Measurements from ENCODE around the gene ATP11C. TPM values are rescaled to one million over a fixed set of nuclear protein-coding genes. Genes with fewer than 3 reads are reported as not detected.

Gene ATP11C
- total and polyA plus RNA-seq, 2 experiments from 2014 or later: 44.0 to 90.7 TPM

- TF ChIP-seq ZNF462 (CRISPR knock-in tag; IDR thresholded peaks at IDR 0.05) (no peak), POLR2AphosphoS5 (IDR thresholded peaks at IDR 0.05; ENCODE audit: low read depth) (no peak), EZH2phosphoT487 (IDR thresholded peaks at IDR 0.05; ENCODE audit: unreplicated experiment) (no peak), CTCF (conservative IDR thresholded peaks at IDR 0.05; ENCODE audit: low read depth in 2 of 2) (no peak), EZH2 (IDR thresholded peaks at IDR 0.05; ENCODE audit: low read depth, unreplicated experiment) (no peak), ZNF331 (CRISPR knock-in tag; IDR thresholded peaks at IDR 0.05; ENCODE audit: low read depth) (no peak)
Measured at GRCh38 chrX:139736151-139736550, 196.7 kb downstream of the ATP11C start (continued).

GRCh38 chrX:139734996-139735395 lies 197.9 kb downstream of the ATP11C start:
- no peaks in the 10 kb centered on the region for H3K4me1 Mint-ChIP-seq
- Histone ChIP-seq H3K79me2 (replicated peaks; ENCODE audit: insufficient read depth) (no peaks in the 10 kb centered on the region), H4K20me1 (replicated peaks; ENCODE audit: insufficient read depth) (no peaks in the 10 kb centered on the region), H3K27ac (ENCODE audit: low read depth) (no peak overlapping the region), H3K9me2 (ENCODE audit: insufficient read depth) (no peaks in the 10 kb centered on the region), H3K4me3 (no peak overlapping the region), H3K4me2 (no peak overlapping the region), H3K4me1 (ENCODE audit: insufficient read depth) (no peaks in the 10 kb centered on the region), H3F3A (replicated peaks; ENCODE audit: low read depth) (no peaks in the 10 kb centered on the region), H2AFZ (no peak overlapping the region), H3K36me3 (ENCODE audit: insufficient read depth) (peaks cover 7% of the 10 kb centered on the region; the same call in 1 of the 2 replicates), H3K27me3 (ENCODE audit: insufficient read depth) (no peaks in the 10 kb centered on the region)
- no peak for DNase-seq (ENCODE audit: low spot score)
- H3K9me3 Mint-ChIP-seq: no peaks in the 10 kb centered on the region
- H3K27me3 Mint-ChIP-seq (ENCODE audit: insufficient read depth, low read depth, poor library complexity): peaks cover under 1% of the 10 kb centered on the region
- H3K4me3 Mint-ChIP-seq: no peak overlapping the region
- ATAC-seq: no peak
- no peaks in the 10 kb centered on the region; the same call in 2 of the 3 replicates for H3K36me3 Mint-ChIP-seq (ENCODE audit: low read depth)
- no peak overlapping the region for H3K27ac Mint-ChIP-seq
- no peak for TF ChIP-seq NANOG (IDR thresholded peaks at IDR 0.05; ENCODE audit: borderline replicate concordance)
- no peak for TF ChIP-seq EZH2phosphoT487 (IDR thresholded peaks at IDR 0.05; ENCODE audit: unreplicated experiment)
- no peak for TF ChIP-seq ETS1 (IDR thresholded peaks at IDR 0.05)
- TF ChIP-seq ZNF331 (CRISPR knock-in tag; IDR thresholded peaks at IDR 0.05; ENCODE audit: low read depth): no peak
- TF ChIP-seq STAT1 (IDR thresholded peaks at IDR 0.05; ENCODE audit: unreplicated experiment): no peak
- no peak for TF ChIP-seq REST (IDR thresholded peaks at IDR 0.05; ENCODE audit: unreplicated experiment)
- no peak for TF ChIP-seq ZNF114 (CRISPR knock-in tag; IDR thresholded peaks at IDR 0.05)

Data from GM23338 (cell line).